Amniotic epithelial cell (primary cell): ENCODE measurements around the gene CRTC1.

Experiments
- DNase-seq: peaks from one replicate; pipeline ENCODE4 v3.0.0-alpha.2; 2010; ENCODE audit warnings: low read depth

CRTC1 gene

DNA sequence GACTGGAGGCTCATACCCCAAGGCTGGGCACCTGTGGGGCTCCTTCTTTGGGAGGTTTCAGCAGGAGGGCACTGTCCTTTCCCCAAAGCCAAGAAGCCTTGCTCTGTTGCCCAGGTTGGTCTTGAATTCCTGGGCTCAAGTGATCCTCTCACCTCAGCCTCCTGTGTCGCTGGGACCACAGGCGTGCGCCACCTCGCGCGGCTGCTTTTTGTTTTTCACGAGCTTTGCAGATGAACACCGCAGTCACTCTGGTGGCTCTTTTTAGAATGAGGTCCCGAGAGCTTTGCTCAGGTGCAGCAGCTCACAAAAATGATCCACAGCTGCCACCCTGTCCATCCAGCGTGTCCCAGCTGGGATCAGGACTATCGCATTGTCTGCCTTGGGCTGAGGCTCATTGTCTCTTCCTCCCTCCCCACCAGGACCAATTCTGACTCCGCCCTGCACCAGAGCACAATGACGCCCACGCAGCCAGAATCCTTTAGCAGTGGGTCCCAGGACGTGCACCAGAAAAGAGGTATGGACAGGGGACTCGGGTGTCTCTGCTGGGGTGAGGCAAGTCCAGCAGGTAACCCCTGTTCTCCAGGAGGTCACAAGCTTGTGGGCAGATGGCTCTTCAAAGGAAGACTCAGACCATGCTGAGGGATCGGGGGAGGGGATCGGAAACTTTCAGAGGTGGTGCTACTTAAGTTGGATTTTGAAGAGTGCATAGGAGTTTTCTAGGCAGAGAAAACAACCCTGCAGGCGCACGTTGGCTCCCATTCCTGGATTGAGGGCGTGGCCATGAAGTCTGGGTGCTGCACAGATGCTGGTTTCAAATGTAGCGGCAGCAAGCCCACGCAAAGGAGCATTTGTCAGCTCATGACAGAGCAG is 66.1 kb downstream of the CRTC1 start:
- no peak for DNase-seq

DNA sequence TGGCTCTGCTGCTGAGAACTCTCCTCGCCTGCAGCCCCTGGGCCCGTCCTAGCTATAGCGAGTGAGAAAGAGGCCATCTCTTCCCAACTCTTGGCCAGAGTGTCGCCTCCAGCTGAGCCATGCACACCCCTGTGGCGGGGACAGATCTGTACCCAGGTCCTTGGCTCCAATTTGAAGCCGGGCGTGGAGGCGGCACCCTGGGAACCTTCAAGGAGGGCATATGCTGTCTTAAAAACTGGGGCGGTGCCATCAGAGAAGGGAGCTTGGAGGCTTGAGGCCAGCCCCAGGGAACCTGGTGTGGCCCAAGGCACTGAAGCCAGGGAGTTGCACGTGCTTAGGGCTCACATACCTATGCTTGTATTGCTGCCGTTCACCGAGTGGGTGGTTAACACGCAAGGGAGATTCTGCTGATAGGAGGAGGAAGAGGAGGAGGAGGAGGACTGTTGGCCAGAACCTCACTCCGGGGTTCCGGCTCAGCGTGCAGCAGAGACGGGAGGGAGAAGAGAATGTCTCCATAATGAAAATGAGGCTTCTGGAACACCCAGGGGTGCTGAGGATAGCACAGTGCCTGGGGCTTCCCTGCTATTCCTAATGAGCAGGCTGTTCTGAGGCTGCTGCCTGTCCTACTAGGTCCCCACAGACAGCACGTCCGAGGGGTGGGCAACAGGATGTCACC is 67.0 kb downstream of the CRTC1 start:
- DNase-seq = no peak

- DNase-seq = no peak
Observed at GRCh38 chr19:18751571-18751970, 68.1 kb downstream of the CRTC1 start.

DNA sequence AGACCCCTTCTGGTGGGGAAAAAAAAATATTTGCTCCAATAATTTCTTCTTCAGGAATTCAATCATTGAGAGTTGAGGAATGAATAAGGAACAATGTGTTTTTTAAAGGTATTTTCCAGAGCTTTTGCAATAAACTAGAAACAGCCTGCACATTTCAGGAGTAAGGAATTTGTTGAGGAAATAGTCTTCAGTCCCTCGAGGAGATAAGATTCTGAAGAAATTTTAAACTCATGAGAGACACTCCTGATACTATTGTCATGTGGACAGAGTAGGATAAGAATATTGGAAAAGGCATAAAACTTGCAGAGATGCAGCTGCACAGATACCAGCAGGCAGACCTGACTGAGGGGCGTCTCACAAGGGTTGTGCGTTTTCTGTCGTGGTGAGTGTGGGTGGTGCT is 71.0 kb downstream of the CRTC1 start:
- DNase-seq = peak; percentile 47

GRCh38 chr19:18756896-18757295 is 73.4 kb downstream of the CRTC1 start:
- DNase-seq = no peak

GRCh38 chr19:18759304-18759994 is 76.0 kb downstream of the CRTC1 start:
- no peak for DNase-seq

DNA sequence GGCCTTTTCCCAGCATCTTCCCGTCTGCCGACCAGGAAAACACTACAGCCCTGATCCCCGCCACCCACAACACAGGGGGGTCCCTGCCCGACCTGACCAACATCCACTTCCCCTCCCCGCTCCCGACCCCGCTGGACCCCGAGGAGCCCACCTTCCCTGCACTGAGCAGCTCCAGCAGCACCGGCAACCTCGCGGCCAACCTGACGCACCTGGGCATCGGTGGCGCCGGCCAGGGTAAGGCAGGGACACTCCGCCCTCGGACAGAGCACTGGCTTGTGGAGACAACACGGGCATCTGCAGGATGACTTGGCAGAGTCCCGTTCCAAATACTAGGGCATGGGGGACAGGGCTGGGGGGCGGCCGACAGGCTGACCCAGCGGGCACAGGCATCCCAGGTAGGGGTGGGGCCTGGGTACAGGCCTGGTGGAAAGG is 76.5 kb downstream of the CRTC1 start:
- no peak for DNase-seq

DNA sequence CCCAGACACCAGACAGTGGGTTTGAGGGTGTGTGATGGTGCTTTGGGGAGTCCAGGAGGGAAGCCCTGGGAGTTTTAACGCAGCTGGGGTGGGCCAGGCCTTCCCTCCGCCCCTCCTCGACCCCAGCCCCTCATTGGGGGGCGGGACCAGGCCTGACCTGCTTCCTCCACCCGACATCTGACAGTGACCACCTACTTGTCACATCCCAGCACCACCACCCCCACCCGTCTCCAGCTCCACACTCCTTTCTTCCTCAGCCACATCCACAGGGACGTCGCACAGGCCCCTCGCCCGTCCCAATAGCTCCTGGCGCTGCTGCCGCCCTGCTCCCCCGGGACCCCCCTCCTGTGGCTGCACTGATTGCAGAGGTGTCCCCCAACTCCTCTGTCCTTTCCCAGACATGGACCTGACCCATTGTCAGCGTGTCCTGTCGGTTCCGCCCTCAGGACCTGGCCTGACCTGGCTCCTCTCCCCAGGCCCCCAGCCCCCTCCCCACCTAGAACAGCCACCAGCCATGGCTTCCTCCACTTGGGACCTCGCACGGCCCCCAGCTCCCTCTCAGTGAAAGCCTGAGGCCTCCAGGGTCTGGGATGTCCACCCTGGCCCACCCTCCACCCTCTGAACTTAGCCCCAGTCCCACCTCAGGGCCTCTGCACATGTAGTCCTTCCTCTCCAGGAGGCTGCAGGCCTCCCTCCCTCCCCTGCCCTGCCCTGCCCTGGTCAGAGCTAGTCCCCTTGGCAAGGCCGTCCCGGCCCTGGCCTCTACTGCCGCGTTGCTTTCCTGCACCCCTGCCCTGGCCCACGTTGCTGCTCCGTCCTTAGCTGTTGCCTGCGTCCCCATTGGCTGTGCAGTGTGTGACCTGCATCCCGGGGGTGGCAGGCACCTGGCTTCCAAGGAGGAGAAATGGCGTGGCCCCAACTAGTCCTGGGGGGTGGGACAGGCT is 77.2 kb downstream of the CRTC1 start:
- DNase-seq = no peak

DNA sequence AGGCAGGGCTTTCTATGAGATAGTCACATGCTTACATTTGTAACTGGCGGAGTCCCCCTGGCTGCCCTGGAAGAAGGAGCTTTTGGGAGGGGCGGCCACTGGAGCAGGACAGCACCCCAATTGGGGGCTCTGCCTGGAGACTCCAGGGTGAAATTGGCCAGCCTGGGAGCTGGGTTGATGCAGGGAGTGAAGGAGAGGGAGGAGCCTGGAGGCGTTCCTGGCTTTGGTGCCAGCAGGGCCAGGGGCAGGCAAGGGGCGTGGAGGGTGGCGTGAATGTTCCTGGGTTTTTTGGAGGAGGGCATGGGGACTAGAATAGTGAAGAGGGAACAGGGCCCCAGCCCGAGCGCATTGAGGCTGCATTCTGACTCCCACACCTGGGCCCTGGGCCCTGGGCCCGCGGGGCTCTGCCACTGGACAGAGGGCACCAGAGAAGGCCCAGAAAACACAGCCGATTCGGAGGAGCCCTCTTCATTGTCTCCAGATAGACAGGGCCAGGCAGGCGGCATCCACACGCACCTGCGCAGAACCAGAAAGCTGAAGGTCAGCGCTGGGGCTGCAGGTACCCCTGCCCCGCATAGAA is 78.1 kb downstream of the CRTC1 start:
- DNase-seq = no peak

GRCh38 chr19:18762125-18763023 is 78.9 kb downstream of the CRTC1 start:
- peak; percentile 64 for DNase-seq

DNA sequence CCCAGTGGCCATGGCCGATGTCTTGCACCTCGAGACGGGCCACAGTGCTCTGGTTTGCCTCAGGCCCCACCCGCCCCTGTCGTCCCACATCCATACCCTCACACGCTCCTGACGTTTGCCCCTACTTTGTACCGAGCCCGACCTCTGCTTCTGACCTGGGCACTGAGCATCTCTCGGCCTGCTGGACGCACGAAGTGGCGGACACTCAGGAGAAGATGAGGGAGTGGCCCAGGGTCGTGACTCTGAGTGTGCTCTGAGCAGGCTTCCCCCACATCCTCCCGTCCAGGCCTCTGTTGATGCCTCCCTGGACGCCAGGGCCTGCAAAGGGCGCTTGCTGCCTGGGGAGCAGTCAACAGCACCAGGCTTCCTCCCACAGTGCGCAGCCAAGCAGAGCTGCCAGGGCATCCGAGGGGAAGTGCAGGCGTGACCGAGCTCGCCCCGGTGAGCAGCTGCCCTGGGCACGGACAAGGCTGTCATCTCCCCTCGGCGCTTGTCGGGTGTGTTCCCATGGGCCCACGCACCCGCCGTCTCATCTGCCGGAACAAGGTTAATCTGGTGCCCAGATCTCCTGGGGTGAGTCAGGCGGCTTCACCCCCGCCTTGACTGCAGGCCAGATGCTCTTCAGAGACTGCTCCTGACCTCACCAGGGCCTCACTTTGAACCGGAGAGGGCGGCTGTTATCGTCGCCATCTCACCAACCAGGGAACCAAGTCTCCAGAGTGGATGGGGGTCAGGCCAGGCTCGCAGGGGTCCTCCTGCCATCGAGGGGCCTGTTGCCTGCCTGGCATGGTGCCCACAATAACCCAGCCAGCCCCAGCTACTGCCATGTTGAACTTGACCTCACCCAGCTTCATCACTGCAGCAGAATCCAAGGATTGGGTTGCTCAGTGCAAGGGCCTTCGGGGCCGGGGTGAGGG is 80.5 kb downstream of the CRTC1 start:
- DNase-seq = peak; percentile 91

- DNase-seq = no peak
Observed at GRCh38 chr19:18764591-18765051, 81.1 kb downstream of the CRTC1 start.

GRCh38 chr19:18765224-18765623 is 81.7 kb downstream of the CRTC1 start:
- no peak for DNase-seq

GRCh38 chr19:18768046-18768771 is 84.7 kb downstream of the CRTC1 start:
- no peak for DNase-seq

- no peak for DNase-seq
Observed at GRCh38 chr19:18768997-18769891, 85.8 kb downstream of the CRTC1 start.

DNA sequence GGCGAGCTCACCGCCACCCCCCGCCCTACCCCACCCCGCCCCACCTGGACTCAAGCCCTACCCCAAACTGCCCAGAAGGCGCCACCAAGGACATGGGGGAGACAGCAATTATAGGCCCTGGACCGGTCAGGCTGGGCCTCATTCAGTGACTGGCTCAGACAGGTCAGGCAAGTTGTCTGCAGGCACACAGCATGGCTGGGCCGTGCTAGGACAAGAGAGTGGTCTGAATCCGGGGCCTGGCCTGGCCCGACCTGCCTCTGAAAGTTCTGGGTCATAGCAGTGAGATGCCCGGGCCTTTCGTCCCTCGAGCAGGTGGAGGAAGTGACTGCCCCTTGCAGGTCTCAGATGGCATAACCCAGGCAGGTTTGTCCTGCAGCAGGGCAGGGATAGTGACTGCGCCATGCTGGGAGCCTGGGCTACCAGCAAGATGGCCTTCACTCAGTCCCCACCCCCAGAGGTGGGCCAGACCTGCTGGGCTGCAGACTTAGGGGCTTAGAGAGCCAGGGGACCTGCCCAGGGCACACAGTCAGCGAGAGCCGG is 86.6 kb downstream of the CRTC1 start:
- DNase-seq = no peak
